CD4-positive, alpha-beta T cell treated with Interleukin-1 beta for 1 hour (primary cell): ENCODE data around the gene DNAJB11.
"Not testable (repeated sequence)": the region's sequence is repeated elsewhere in the genome, so short reads cannot be mapped to it uniquely, and the experiment has no call there.

Source experiments
- DNase-seq, 2 donors: peaks; one replicate each; pipeline ENCODE4 v3.0.0-alpha.2; 2020 to 2022

DNAJB11 gene

GRCh38 chr3:186620213-186621092 lies 49.9 kb downstream of the DNAJB11 start:
- no peak for DNase-seq

DNA sequence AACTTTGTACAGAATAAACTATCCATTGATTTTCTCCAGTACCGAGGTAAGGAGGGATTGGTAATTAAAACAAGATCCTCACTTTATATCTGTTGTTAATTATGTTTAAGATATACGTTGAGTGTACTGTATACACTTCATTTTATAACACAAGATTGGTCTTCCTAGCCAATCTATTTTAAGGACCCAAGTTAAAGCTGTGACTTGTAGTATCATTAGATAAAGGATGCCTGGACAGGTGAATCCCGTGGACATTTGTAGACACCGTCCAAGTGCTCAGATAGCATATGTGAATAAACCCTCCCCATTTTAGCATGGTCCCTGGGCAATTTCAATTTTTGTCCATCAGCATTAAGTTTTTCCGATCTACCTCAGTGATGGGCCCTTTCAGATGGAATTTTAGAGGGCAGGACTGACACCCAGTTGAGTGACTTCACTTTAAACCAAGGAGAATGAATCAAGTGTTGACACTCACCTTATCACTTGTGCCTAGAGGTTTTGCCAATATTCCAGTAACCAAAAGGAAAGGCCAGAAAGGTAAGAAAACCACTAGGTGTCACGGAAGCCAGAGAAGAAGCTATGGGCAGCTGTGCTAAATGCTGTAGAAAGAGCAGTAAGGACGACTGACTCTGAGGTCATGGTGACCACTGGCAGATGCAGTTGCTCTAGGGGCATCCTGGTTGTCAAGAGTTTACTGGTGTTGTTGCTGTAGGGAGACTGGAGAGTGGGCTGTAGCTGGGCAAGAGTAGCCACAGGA lies 51.6 kb downstream of the DNAJB11 start:
- DNase-seq, result no peak

- no peak for DNase-seq
These were observed 52.3 kb downstream of the DNAJB11 start for GRCh38 chr3:186622651-186623310.

- DNase-seq, result no peak
These were observed 54.1 kb downstream of the DNAJB11 start for GRCh38 chr3:186624598-186624997.

GRCh38 chr3:186625600-186626042 lies 55.1 kb downstream of the DNAJB11 start:
- no peak for DNase-seq

DNA sequence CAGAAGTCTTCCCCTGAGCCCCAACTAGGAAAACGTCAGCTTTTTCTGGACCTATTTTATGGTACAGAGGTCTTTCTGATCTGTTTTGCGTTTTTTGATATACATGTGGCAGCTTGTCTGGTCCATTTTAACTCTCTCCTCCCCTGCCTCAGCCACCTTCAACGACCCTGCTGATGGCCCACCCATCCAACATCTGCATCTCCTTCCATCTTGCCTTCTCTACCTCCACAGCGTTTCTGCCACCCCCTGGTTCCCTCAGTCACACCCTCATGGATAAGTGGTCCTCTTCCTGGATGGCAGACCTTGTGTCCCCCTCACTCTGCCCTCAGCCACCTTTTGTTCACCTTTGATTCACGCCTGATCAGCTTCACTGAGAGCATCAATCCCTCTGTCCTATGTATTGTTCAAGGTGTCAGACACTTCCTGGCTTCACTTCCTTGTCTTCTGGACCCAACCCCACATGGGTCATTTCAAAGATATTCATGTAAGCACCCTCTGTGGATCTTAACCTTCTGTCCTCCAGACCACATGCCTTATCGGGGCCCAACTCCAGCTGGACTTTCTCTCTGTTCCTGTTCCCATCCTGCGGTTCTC lies 55.8 kb downstream of the DNAJB11 start:
- DNase-seq, result no peak

GRCh38 chr3:186627852-186628414 lies 57.4 kb downstream of the DNAJB11 start:
- no peak for DNase-seq

- DNase-seq, result no peak
These were observed 58.2 kb downstream of the DNAJB11 start for GRCh38 chr3:186628756-186629155.

GRCh38 chr3:186630950-186631641 lies 60.6 kb downstream of the DNAJB11 start:
- no peak for DNase-seq

- no peak for DNase-seq
These were observed 63.0 kb downstream of the DNAJB11 start for GRCh38 chr3:186633481-186633880.

- DNase-seq, result not testable (repeated sequence)
These were observed 63.7 kb downstream of the DNAJB11 start for GRCh38 chr3:186634207-186634606.
